RCC 7860 (cell line): Measurements from ENCODE around the gene UQCRFS1.

Source experiments
- DNase-seq: peaks from one replicate; pipeline ENCODE4 v3.0.0-alpha.2; 2015; ENCODE audit warnings: low spot score
- FAIRE-seq: peaks from 2 replicates; lab custom pipeline; 2012; peaks lifted over from hg19 to GRCh38; lab: Jason Lieb, UNC

The UQCRFS1 gene

DNA sequence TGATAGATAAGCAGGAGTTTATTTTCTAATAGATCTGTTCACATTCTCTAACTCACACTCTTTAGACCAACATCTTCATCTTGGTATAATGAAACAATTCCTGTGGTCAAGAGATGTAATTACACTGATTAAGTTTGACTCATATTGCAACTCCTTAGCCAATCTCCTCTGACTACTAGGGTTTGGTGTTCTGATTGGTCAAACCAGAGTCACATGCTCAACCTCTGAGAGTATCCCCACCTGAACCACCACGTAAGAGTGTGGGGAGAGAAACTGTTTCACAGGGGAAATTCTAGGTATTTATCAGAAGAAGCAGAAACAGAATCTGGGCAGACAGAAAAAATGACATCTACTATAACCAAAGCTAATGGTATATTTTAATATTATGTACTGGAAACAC is 42.4 kb downstream of the UQCRFS1 start:
- FAIRE-seq (no peak), DNase-seq (no peak)

- no peak for FAIRE-seq
Observed at GRCh38 chr19:29162694-29163093, 50.3 kb downstream of the UQCRFS1 start.

DNA sequence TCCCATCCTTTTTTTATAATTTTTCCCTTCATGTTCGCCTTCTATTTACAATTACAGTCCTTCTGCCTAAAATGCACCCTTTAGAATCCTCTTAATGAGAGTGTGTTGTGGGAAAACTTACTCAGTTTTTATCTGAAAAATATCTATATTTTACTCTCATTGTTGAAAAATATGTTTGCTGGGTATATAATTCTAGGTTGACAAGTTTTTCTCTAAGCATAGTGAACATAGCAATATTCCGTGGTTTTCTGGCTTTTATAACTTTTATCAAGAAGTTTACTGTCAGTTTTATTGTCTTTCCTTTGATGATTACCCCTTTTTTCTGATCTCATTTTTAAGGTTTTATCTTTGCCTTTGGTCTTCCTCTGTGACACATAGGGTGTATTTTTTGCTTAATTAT is 57.3 kb downstream of the UQCRFS1 start:
- DNase-seq (no peak), FAIRE-seq (no peak)

More at GRCh38 chr19:29162694-29163093, 50.3 kb downstream of the UQCRFS1 start:
- DNase-seq: no peak
